HEK293 (cell line): ENCODE data around the gene ZFAND3.

Experiments
- ATF2 ChIP-seq: fragments of 450-650 bp; formaldehyde crosslinking; IDR thresholded peaks from 2 replicates; pipeline ENCODE4 v1.5.1; 2016; ENCODE audit warnings: missing biosample characterization, missing genetic modification characterization, low read depth
- CTCF ChIP-seq: fragments of 450-650 bp; formaldehyde crosslinking; IDR thresholded peaks from 2 replicates; pipeline ENCODE4 v1.5.1; 2016; ENCODE audit warnings: missing biosample characterization, missing genetic modification characterization
- KLF8 ChIP-seq: fragments of 450-650 bp; formaldehyde crosslinking; IDR thresholded peaks from 2 replicates; pipeline ENCODE4 v1.5.1; 2016; ENCODE audit warnings: missing biosample characterization, missing genetic modification characterization
- REST ChIP-seq: fragments of 450-650 bp; formaldehyde crosslinking; IDR thresholded peaks from 2 replicates; pipeline ENCODE4 v1.5.1; 2016; ENCODE audit warnings: missing biosample characterization, missing genetic modification characterization
- ZBTB44 ChIP-seq: fragments of 450-650 bp; IDR thresholded peaks from 2 replicates; pipeline ENCODE4 v1.5.1; 2018; ENCODE audit warnings: missing biosample characterization, mild to moderate bottlenecking, missing genetic modification characterization
- ZBTB48 ChIP-seq: fragments of 450-650 bp; formaldehyde crosslinking; IDR thresholded peaks from 2 replicates; pipeline ENCODE4 v1.5.1; 2016; ENCODE audit warnings: missing biosample characterization, missing genetic modification characterization
- ZBTB8A ChIP-seq: fragments of 450-650 bp; formaldehyde crosslinking; IDR thresholded peaks from 2 replicates; pipeline ENCODE4 v1.5.1; 2016; ENCODE audit warnings: missing biosample characterization, missing genetic modification characterization
- ZNF121 ChIP-seq: fragments of 450-650 bp; formaldehyde crosslinking; IDR thresholded peaks from 2 replicates; pipeline ENCODE4 v1.5.1; 2016; ENCODE audit warnings: missing biosample characterization, missing genetic modification characterization
- ZNF211 ChIP-seq: fragments of 450-650 bp; formaldehyde crosslinking; IDR thresholded peaks from 2 replicates; pipeline ENCODE4 v1.5.1; 2016; ENCODE audit warnings: low read depth, missing biosample characterization, missing genetic modification characterization
- ZNF239 ChIP-seq: fragments of 450-650 bp; formaldehyde crosslinking; IDR thresholded peaks from 2 replicates; pipeline ENCODE4 v1.5.1; 2016; ENCODE audit warnings: missing biosample characterization, missing genetic modification characterization
- ZNF549 ChIP-seq: fragments of 450-650 bp; IDR thresholded peaks from 2 replicates; pipeline ENCODE4 v1.5.1; 2018; ENCODE audit warnings: missing biosample characterization, missing genetic modification characterization, mild to moderate bottlenecking, inconsistent platforms, moderate library complexity
- ZNF639 ChIP-seq: fragments of 450-650 bp; formaldehyde crosslinking; IDR thresholded peaks from 2 replicates; pipeline ENCODE4 v1.5.1; 2016; ENCODE audit warnings: missing biosample characterization, missing genetic modification characterization
- ZNF837 ChIP-seq: fragments of 450-650 bp; formaldehyde crosslinking; IDR thresholded peaks from 2 replicates; pipeline ENCODE4 v1.5.1; 2016; ENCODE audit warnings: missing biosample characterization, missing genetic modification characterization
- ZXDB ChIP-seq: fragments of 450-650 bp; formaldehyde crosslinking; IDR thresholded peaks from 2 replicates; pipeline ENCODE4 v1.5.1; 2016; ENCODE audit warnings: missing biosample characterization, missing genetic modification characterization

GRCh38 chr6:38018755-38019165 lies 199.2 kb downstream of the ZFAND3 start:
- TF ChIP-seq ZNF239 (no peak), ATF2 (tag by site-specific recombination) (no peak), REST (tag by site-specific recombination) (no peak), ZNF549 (tag by site-specific recombination) (no peak), CTCF (tag by site-specific recombination) (peak; percentile 37; the same call in 1 of the 2 replicates), ZNF121 (no peak), ZBTB8A (tag by site-specific recombination) (peak; percentile 12; the same call in 1 of the 2 replicates), ZXDB (tag by site-specific recombination) (no peak), ZNF211 (tag by site-specific recombination) (no peak), ZBTB44 (no peak), ZBTB48 (no peak), KLF8 (tag by site-specific recombination) (no peak), ZNF639 (tag by site-specific recombination) (no peak), ZNF837 (no peak)
